ENCODE data around the gene HNF1B.

The HNF1B gene

DNA sequence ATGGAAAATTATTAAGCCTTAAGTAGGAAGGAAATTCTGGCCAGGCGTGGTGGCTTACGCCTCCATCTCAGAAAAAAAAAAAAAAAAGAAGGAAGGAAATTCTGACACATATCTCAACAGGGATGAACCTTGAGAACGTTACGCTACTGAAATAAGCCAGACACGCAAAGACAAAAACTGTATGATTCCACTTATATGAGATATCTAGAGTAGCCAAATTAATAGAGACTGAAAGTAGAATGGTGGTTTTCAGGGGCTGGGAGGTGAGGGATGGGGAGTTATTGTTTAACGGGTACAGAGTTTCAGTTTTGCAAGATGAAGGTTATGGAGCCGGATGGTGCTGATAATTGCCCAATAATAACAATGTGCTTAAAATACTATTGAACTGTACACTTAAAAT, 16.2 kb upstream of the HNF1B start:
- DNase-seq (ENCODE audit: low read depth in 2 of 2): no peak

GRCh38 chr17:37759014-37759637, 14.3 kb upstream of the HNF1B start:
- DNase-seq (ENCODE audit: low read depth in 2 of 2): no peak

DNA sequence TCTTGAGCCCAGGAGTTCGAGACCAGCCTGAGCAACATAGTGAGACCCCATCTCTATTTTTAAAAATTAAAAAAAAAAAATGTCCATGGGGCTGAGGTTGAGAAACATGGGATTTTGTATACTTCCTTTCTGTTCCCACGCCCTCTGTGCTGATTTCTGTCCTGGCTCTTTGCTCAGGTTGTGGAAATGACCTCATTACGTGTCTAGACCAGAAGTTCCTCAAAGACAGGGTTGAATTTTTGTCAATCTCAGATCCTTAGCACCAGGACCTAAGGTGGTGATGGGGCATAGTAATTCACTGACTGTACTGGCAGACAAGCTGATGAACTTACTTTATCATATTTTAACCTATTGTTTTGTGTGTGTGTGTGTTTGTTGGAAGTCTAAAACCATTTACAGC, 11.2 kb upstream of the HNF1B start:
- no peak for DNase-seq (ENCODE audit: low read depth in 2 of 2)

GRCh38 chr17:37755455-37755854, 10.6 kb upstream of the HNF1B start:
- DNase-seq (ENCODE audit: low read depth in 2 of 2): no peak

- no peak for DNase-seq (ENCODE audit: low read depth in 2 of 2)
These were observed 9.5 kb upstream of the HNF1B start for GRCh38 chr17:37754363-37754762.

DNA sequence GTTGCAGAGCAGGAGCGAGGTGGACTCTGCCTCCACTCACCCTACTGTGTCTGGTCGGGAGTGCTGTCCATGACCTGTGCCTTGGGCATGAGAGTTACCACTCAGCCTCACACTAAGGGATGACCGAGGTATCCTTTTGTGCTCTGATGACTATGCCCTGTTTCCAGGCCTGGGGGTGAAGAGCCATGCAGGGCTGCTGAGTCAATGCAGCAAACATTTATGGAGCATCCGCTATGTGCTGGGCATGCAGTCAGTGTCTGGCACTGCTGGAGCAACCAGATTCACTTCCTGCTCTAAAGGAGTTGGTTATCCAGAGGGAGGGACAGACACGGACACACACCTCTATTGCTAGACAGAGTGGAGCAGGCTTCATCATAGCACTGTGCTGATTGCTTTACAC, 7.6 kb upstream of the HNF1B start:
- DNase-seq (ENCODE audit: low read depth in 2 of 2): no peak

- DNase-seq (ENCODE audit: low read depth in 2 of 2): no peak
These were observed 6.1 kb upstream of the HNF1B start for GRCh38 chr17:37750768-37751475.

DNA sequence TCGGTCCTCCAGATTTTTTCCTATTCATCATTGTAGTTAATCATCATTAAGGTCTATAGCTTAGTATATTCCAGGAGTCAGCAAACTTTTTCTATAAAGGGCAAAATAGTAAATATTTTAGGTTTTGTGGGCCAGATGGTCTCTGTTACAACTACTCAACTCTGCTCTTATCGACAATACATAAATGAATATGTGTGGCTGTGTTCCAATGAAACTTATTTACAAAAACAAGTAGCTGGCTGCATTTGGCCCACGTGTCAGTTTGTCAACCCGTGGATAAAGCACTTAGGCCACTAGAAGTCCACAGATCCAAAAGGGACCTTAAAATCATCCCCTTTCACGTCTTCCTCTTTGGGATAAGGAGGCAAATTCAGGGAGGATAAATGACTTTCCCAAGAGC, 5.4 kb upstream of the HNF1B start:
- DNase-seq (ENCODE audit: low read depth in 2 of 2): no peak

DNA sequence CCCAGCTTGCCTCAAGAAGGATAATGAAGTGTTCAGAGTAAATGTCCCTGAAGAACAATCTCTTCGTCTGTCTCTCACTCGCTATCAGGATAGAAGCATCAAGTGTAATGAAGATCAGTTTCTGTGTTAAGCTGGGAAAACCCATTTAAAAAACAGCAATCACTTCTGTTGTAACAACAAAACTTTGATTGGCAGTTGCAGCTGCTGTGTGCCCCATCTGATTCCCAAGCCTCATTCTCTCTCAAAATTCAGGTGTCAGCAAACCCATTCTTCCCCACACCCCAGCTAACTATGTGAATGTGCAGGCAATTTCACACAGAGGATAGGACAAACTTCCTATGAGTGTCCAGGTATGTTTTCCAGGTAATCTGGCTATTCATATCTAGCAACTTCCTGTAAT, 2.4 kb upstream of the HNF1B start:
- no peak for DNase-seq (ENCODE audit: low read depth in 2 of 2)

DNA sequence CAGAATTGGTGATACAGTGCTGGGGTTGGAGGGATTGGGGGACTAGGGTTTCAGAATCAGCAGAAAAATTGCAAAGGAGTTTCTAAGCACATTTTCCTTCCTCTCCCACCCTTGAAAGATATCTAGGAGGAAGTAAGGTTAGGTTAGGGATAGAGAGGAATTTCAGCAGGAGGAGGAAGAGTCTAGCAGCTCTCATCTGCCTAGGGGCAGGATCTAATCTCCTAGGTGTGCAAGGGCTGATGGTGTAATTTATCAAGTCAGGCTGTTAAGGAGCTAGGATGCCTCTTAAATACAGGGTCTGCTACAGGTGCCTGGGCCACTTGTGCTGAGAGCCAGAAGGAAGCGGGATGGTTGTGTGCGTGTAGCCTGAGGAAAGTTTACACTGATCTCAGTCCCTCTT, 1.8 kb upstream of the HNF1B start:
- no peak for DNase-seq (ENCODE audit: low read depth in 2 of 2)

GRCh38 chr17:37745801-37746426, 1.1 kb upstream of the HNF1B start:
- DNase-seq (ENCODE audit: low read depth in 2 of 2): no peak

DNA sequence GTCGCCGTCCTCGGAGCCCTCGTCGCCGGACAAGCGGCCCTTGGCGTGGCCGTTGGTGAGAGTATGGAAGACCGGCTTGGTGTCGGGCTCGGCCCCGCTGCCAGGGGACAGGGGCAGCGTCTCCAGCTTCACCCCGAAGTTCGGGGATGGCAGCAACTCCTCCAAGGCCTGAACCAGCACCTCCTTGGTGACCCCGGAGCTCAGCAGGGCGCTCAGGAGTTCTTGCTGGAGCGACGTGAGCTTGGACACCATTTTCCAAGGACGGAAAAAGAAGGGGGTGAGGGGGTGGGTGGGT, 279 bp downstream of the HNF1B start:
- DNase-seq (ENCODE audit: low read depth in 2 of 2): no peak

- DNase-seq (ENCODE audit: low read depth in 2 of 2): no peak
These were observed 805 bp downstream of the HNF1B start for GRCh38 chr17:37743875-37744632.

DNA sequence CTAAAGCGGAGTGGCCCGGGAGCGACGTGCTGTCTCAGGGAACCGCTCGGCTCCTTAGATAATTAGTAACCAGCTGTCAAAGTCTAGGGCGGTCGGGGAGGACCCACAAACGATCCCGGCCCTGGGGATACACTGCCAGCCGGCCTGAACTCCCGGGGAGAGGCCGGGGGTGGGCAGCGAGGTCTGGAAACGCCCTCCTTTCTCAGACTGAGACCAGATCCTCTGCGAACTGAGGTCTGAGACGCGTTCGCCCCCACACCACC, 1.3 kb downstream of the HNF1B start:
- DNase-seq (ENCODE audit: low read depth in 2 of 2): no peak

DNA sequence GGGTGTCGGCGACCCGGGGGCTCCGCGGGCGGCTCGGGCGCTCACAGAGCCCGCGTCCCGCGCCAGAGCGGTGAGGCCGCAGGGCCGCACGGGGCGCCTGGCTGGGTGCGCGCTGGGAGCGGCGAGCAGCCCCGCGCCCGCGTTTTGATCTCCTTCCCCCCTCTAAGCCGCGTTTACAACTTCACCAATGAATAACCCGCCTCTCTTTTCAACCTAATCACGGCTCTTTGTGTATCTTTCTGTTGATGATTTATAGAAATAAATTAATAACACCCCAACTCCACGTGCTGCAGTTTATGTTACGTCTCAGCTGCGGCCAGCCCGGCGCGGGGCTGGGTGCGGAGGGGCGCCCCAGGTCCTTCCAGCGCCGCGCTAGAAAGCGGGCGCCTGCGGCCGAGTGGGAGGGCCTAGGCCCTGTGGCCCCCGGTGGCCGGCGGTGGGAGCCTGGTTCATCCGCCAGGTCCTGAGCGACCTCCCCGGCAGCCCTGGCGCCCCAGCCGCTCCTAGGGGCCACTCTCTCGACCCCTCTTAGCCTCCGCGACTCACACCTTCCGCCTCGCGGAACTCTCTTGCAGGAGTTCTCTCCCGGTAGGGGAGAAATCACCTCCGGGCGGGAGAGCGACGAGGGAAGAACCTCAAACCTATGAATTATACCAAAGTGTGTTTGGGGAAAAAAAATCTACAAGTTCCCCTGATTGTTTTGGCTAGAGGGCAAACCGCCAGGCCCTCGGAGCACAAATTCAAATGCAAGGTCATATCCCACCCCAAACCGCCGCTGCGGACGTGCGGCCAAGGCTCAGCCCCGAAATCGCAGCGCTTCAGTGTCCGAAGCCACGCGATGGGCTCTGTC, 1.9 kb downstream of the HNF1B start:
- DNase-seq (ENCODE audit: low read depth in 2 of 2): no peak

GRCh38 chr17:37742116-37742761, 2.6 kb downstream of the HNF1B start:
- no peak for DNase-seq (ENCODE audit: low read depth in 2 of 2)

GRCh38 chr17:37741341-37742115, 3.3 kb downstream of the HNF1B start:
- DNase-seq (ENCODE audit: low read depth in 2 of 2): no peak

DNA sequence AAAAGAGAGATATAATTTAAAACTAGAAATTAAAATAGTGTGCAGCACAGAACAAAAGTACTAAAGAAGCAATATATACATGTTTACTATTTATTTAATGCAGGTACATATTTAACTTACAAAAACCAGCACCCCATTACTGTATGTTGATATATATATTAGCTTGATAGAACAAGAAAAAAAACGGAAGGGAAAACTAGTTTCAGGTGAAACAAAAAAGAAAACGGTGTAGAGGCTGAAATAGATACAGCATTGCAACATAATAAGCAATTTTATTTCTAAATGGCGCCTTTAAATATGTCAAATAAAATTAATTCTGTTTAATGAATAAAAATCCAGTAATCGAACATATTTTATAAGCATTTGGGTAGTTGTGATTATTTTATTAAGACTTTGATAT, 3.9 kb downstream of the HNF1B start:
- no peak for DNase-seq (ENCODE audit: low read depth in 2 of 2)

GRCh38 chr17:37737971-37738370, 6.9 kb downstream of the HNF1B start:
- DNase-seq (ENCODE audit: low read depth in 2 of 2): no peak

- no peak for DNase-seq (ENCODE audit: low read depth in 2 of 2)
These were observed 7.8 kb downstream of the HNF1B start for GRCh38 chr17:37737081-37737480.

- DNase-seq (ENCODE audit: low read depth in 2 of 2): no peak
These were observed 8.4 kb downstream of the HNF1B start for GRCh38 chr17:37736428-37736827.
